Astrocyte of the hippocampus (primary cell): Measurements from ENCODE around the gene KBTBD2.
"Not testable (repeated sequence)": the region's sequence is repeated elsewhere in the genome, so short reads cannot be mapped to it uniquely, and the experiment has no call there.

ENCODE experiments used
- DNase-seq: peaks from one replicate; pipeline ENCODE4 v3.0.0; 2011; ENCODE audit warnings: low read depth, low spot score

The KBTBD2 gene

DNA sequence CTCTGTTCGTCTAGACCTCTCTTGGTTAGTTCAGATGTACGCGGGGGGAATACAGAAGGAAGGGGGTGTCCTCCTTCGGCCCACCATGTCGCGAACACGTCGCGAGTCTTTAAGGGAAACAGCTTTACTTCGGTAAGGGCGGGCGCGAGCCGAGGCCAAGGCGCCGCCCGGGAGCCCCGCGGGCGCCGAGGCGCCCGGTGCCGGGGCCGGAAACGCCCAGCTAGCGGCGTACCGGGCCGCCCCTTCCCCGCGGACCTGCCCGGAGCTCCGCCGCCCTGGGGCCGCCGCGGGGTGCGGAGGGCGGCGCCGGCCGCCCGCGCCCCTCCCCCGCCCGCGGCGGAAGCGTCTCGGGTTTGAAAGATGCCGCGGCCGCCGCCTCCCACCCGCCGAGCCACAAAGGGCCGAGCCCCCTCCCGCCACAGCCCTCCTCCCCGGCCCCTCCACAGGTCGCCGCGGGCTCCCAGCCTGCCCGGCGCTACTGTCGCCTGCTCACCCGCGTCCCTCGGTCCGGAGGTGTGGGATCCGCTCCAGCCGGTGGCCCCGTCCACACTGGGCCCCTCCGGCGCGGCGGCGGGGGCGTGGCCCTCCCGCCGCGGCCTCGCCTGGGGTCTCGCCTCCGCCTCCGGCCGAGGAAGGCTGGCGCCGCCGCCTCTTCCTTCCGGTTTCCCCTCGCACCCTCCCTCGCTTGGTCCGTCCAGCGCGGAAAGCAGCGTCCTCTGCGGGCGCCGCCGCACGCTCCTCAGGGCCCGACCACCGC is at the start of gene KBTBD2:
Gene KBTBD2 (minus strand): TSS at position 718 of the 757 bp plus-strand sequence. CDS start 12,156 bp downstream, outside the sequence.
- peak; percentile 93 for DNase-seq

DNA sequence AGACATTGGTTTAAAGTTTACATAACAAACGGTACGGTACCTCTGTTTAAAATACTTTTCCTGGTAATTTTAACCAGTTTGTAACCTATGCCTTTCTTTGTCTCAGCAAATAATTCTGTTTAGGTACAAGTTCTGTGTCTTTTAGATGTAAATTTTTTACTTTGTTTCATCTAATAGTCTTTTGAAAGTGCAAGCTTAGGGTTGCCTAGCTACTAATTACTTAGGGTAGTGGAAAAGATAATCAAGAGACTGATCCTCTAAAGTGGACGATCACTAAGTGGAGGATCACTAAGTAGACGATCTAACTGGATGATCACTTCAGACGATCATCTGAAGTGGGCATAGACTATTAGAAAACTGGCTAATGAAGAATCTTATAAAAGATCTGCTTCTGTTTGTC is 49.6 kb upstream of the KBTBD2 start:
- no peak for DNase-seq

DNA sequence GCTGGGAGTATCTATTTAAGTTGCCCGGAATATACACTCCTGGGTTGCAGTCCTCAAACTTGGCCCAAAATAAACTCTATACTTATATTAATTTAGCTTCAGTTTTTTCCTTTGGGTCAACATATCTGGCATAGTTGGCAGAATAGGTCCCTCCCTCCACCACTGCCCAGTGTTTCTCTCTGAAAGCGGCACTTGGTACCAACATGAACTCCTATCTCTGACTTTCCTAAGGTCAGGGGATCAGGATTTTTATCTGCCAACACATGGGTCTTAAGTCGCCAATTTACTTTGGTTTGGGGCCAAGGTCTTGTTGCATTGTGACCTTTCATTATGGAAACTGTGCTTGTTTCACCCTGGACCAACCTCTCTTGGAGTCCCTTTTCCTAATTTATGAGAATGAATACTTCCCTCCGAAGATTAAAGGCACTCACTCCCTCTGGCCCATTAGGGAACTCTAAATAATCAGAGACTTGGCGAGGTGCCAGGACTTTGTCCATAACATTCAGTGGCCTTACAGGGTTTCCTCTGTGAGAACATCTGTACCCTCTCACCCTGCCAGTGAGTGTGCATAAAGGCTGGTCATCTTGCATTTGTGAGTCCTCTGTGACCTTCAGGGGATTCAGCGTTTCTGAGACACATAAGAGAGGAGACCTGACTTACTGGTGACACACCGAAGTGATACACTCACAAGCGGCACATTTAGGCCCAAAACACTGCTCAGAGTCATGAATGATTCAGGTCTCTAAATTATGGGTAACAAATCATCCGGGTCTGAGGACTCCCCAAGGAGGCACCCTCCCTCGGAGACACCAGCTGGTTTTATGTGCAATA is 46.0 kb upstream of the KBTBD2 start:
- peak; percentile 42 for DNase-seq

DNA sequence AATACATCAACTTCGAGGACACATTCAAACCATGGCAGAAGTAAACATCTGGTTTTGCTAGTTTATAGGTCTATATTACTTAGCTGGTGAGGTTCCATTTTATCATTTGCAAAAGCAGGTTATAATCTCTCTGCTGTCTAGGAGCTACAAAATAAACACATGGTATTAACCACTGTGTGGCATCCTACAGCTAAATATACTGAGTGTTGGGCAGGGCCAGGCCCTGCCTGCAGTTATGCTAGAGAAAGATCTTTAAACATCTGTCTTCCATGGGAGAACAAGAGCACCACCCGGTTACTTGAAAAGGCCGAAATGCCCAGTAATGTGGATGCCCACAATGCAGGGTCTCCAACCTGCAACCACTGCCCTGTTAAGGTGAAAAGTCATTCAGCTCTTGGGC is 45.1 kb upstream of the KBTBD2 start:
- no peak for DNase-seq

DNA sequence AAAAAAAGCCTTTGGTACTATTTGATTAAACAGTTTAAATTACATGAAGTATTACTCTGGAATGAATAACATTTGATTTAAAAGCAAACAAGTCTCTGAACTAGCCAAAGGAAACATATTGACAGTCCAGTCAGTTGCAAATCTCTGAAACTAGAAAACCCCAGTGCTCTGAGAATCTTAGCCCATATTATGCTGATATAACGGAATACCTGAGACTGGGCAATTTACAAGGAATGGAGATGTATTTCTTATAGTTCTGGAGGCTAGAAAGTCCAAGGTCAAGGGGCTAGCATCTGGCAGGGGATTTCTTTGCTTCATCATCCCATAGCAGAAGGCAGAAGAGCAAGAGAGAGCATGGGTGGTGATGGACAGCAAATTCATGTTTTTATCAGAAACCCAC is 44.0 kb upstream of the KBTBD2 start:
- DNase-seq: peak; percentile 35

DNA sequence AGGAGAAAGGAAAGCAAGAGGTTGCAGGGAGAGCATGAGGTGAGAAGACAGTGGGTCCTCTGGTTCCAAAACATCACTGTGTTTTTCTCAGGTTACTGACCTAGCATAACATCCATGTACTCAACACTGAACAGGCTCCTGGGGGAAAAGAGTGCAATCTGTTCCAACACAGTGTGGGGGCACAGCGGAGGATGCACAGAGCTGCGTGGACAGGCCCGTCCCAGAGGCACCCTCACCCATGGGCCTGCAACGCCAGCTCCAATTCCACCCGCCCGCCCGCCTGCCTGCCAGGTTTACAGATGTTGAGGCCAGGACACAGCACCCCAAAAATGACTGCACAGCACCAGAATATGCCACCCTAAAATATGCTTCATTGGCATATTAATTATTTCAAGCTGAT is 38.8 kb upstream of the KBTBD2 start:
- no peak for DNase-seq

DNA sequence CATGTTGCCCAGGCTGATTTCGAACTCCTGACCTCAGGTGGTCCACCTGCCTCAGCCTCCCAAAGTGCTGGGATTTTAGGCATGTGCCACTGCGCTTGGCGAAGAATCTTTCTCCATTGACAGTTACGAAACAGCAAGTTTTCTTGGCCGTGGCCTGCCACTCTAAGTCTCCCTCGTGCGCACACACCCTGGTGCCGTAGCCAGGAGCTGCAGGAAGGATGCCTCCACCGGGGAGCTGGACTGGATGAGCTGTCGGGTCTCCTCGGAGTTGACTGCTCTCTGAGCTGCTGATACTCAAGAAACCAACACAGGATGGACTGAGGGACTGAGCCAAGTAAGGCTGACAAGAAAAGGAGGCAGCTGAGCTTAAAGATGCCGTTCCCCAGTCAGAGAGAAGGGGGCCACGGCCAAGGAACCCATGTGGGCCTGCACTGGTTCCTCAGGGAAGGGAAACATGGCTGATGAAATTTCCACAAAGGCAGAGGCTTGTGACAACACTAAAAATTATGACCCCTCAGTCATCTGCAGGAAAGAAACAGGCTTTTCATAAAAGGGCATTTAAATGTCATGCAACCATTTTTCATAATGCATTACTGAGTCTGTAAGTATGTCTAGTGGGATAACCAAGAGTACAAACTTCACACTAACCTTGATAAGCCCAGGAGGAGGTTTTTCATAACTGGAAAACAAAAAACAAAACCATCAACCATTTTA is 38.0 kb upstream of the KBTBD2 start:
- no peak for DNase-seq

DNA sequence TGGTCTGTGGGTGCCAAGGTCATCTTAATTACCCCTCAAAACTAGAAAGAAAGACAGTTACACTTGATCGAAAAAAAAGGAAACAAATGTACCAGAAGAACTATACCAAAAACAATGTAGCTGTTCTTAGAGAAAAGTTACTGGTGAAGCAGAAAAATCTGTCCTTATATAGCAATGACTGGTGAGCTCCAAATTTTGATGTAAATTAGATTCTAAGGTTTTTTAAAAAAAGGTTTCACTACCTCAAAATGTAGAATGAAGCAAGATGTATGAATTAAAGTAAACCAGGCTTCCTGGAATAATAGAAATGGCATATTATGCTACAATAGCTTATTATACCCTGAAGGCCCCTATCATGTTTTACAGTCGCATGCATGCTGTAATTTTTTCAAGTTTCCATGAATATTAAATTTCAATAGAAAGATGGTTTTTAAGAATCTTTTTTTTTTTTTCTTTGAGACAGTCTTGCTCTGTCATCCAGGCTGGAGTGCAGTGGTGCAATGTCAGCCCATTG is 37.3 kb upstream of the KBTBD2 start:
- no peak for DNase-seq

DNA sequence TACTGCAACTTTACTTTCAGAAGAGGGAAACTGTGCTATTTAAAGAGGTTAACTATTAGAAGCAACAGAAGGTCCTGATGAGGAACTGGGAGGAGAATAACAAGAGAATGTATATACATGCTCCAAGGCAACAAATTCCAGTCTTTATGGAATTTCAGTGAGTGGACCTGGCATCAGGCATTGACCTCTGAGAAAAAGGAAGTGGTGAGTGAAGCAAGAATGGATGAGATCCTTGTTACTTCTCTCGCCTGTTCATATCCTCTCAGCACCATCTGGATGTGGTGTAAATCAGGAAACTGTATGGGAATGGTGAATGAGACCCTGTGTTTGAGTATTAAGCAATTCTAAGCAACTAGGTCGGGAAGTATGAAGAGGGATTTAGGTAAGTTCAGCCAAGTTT is 30.3 kb upstream of the KBTBD2 start:
- no peak for DNase-seq

DNA sequence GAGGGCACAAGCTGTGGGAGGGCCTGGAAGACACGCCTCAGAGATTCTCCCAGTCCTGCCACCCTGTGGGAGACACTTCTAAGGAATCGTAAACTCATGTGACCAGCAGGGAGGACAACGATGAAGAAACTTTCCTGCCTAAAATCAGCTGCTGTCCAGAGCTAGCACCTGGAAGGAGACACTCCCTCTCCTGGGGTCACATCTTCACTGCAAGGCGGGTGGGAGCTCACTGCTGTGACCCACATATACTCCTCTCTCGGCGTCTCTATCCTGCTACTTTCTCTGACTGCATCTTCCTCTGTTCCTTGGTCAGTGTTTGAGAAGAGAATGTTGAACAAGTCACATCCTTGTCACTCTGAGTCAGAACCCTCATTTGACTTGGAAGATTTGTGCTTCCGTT is 25.4 kb upstream of the KBTBD2 start:
- not testable (repeated sequence) for DNase-seq

DNA sequence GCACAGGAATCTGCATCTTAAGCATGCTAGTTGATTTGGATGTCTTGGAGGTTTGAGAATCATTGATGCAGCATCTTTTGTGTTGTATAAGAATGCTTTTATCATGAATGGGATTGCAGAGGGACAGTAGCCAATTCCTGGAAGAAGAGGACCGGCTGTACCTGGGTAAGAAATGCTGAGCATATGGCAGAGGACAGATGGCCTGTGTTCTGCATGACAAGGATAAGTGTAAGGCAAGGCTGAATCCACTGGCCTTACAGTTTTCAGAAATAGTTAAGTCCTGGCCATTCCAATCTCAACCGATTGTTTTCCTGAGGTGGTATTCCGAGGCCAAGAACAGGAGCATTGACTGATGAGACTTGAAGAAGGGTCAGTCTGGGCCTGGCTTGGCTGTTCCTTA is 24.4 kb upstream of the KBTBD2 start:
- DNase-seq: no peak

DNA sequence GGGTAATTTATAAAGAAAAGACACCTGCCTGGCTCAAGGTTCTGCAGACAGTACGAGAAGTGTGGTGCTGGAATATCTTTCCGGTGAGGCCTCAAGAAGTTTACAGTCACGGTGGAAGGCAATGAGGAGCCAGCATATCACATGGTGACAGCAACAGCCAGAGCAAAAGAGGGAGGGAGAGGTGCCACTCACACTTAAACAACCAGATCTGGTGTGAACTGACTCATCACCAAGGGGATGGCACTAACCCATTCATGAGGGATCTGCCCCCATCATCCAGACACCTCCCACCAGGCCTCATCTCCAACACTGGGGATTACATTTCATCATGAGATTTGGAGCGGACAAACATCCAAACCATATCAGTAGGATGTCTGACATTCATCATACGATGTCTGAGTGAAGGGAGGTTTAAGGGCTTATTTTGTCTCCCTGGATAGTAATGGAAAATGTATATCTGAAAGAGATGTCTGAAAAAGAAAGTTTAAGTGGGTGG is 23.5 kb upstream of the KBTBD2 start:
- DNase-seq: no peak

DNA sequence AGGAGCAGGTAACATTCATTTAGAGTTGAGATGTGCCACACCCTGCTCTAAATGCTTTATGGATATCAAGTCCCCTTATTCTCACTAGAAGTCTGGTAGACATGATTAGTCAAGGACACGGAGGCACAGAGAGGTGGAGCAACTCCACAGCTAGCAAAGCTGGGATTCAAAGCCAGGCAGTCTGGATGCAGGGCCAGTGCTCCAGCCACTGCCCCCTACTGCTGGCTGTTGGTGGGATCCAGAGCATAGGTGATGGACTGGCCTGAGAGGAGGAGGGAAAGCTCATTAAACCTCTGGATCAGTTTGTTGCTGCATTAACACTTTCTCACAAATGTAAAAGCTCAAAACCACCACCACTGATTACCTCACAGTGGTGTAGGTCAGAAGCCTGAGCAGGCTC is 22.6 kb upstream of the KBTBD2 start:
- DNase-seq: no peak

DNA sequence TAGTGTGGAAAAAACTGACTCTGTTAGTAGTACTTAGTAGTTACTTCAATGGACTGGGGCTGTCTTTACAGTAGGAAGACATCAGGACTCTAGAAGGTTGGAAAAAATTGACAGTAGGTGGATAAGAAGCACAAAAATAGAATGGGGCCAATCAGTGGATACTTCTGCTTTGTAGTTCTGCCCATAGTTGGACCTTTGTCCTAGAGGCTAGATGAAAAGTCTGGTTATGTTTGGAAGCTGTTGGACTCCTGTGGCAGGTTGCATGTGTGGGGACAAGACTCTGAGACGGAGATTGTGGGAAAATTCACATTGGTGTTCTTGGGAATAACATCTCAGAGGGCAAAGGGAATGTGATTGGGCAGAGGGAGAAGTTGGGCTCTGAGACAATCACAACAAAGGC is 18.6 kb upstream of the KBTBD2 start:
- no peak for DNase-seq

DNA sequence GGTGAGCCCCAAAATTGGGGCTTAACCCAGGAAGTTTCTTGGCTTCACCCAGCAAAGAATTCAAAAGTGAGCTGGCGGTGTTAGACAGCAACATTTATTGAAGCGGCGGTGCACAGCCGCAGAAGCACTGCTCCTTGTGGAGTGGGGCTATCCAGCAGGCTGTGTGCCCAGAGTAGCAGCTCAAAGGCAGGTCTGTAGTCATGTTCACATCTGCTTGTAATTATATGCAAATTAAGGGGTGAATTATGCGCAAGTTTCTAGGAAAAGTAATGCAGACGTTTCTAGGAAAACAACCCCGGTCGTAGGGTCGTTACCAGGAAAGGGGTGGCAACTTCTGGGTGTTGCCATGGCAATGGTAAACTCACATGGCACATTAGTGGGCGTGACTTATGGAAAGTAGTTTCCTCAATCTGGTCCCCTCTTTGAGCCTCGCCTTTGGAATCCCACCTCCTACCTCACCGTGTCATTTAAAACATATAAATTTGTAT is 13.7 kb upstream of the KBTBD2 start:
- peak; percentile 81 for DNase-seq

DNA sequence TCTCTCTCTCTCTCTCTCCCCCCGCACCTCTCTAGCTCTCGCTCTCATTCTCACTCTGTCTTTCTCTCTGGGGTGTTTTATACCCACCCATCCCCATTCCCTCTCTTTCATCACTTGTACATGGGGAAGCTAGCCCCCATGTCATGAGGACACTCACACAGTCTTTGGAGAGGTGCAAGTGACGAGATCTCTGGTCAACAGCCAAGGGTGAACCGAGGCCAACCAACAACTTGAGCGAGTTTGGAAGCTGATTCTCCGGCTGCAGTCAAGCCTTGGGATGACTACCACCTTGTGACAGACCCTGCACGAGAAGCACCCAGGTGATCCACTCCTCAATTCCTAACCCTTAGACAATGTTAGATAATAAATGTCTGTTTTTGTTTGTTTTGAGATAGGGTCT is 10.1 kb upstream of the KBTBD2 start:
- DNase-seq: no peak

DNA sequence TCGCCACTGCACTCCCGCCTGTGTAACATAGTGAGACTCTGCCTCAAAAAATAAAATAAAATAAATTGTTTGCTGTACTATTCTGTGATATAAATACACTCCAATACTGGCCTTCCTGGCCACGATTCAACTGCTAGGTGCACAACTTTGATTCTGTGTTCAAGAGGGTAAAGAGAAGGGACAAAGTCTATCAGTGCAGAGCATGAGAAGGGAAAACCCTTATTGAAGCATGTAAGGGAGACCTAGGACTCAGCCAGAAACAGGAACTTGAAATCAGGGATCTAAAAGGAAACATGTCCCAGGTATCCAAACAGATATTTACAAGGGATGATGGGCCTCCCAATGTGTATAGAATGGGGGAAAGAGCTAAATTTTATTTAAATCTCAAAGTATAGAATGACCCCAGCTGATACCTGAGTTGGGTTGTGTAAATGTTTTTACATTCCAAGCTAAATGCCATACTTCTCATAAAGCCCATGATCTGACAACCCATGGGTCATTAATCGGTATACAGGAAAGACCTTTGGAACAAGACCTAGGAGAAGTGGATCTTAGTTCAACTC is 9.0 kb upstream of the KBTBD2 start:
- DNase-seq: no peak

DNA sequence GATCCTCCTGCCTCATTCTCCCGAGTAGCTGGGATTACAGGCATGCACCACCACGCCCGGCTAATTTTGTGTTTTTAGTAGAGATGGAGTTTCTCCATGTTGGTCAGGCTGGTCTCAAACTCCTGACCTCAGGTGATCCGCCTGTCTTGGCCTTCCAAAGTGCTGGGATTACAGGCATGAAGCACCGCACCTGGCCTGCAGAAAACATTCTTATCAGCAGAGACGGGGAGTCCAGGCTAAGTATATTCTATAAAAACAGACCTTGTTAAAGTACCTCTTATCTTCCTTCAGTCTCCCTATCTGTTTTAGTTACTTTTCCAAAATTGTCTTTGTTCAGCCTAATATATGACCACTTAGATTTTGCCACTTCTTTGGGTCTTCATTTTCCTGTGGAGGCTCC is 5.8 kb upstream of the KBTBD2 start:
- not testable (repeated sequence) for DNase-seq

DNA sequence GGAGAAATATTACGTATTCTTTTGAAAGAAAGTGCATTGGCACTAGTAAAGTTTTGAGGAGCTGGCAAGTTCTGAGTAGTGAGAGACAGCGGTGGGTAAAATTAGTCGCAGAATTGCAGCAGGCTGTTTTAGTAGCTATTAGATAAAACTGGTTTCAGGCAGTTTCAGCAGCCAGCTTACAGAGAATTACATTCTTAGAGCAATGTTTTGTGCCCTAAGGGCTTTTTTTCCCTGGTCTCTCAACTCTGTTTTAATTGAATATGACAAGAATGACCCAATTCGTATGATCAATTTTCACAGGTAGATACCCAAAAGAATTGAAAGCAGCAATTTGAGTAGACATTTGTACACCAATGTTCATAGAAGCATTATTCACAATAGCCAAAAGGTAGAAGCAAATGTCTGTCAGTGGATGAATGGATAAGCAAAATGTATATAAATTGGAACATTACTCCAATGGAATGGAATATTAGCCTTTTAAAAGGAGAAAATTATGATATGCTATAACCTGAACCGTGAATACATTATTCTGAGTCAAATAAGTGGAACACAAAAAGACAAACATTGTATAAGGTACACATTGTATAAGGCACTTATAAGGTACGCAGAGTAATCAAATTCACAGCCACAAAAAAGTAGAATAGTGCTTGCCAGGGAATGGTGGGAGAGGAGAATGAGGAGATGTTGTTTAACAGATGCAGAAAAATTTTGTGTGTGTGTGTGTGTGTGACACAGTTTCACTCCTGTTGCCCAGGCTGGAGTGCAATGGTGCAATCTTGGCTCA is 5.2 kb upstream of the KBTBD2 start:
- DNase-seq: no peak

DNA sequence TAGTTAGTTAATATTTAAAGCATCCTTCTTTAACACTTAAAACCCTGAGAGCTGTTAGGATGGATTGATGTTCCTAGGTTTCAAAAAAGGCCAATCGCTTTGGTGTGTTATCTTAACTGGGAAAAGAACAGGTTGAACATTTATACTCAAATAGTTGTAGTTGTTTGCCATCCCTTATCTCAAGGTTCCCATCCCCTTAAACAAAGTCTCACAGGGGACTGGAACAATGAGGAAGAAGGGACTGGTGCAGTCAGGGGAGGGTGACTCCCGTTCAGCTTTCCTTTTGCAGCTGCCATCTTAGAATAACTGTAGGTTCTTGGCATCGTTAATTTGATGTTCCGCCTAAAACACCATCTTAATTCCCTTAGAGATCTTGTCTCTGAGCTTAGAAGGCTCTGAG is 2.6 kb upstream of the KBTBD2 start:
- no peak for DNase-seq

DNA sequence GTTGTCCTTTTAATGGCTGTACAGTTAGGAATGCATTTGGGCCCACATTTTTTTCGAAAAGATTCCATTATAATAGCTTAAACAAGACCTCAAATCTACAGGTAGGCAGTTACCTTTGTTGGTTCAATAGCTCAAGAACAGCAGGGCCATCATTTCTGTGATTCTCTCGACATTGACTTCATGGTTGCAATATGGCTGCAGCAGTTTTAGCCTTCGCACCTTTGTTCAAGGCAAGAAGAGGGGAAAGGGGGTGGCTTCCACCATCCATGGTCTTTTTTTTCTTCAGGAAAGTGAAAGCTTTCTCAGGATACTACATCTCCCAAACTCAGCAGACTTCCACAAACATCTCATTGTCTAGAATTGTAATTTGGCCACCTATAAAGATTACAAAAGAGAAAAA is 2.2 kb upstream of the KBTBD2 start:
- DNase-seq: no peak
